Hindlimb muscle (tissue), 1 donor: ENCODE data around the gene GNAZ. TPM values are rescaled to one million over a fixed set of nuclear protein-coding genes. Genes with fewer than 3 reads are reported as not detected.
A peak's percentile ranks its signal among the peaks of the same experiment; 100 is the strongest.

Experiments used
- DNase-seq: peaks from one replicate; pipeline ENCODE4 v3.0.0-alpha.2; 2013
- polyA plus RNA-seq: library from polyadenylated mRNA; unstranded; fragments of 120-200 nt; gene quantifications from one replicate; pipeline ENCODE4 v1.2.1, GENCODE V29; 2013; ENCODE audit not compliant: insufficient read length

The GNAZ gene
- polyA plus RNA-seq, 1 donor, result 3.4 TPM

- DNase-seq, result no peak
Measured at GRCh38 chr22:23064381-23065068, 5.8 kb upstream of the GNAZ start.

- no peak for DNase-seq
Measured at GRCh38 chr22:23065069-23065451, 5.3 kb upstream of the GNAZ start.

GRCh38 chr22:23065495-23066122, 4.7 kb upstream of the GNAZ start:
- DNase-seq, result no peak

- no peak for DNase-seq
Measured at GRCh38 chr22:23066200-23067022, 3.9 kb upstream of the GNAZ start.

- DNase-seq, result no peak
Measured at GRCh38 chr22:23067023-23067650, 3.2 kb upstream of the GNAZ start.

GRCh38 chr22:23067691-23068090, 2.6 kb upstream of the GNAZ start:
- DNase-seq, result no peak

- no peak for DNase-seq
Measured at GRCh38 chr22:23068096-23068831, 2.1 kb upstream of the GNAZ start.

GRCh38 chr22:23068832-23069385, 1.4 kb upstream of the GNAZ start:
- no peak for DNase-seq

GRCh38 chr22:23069502-23070357, 589 bp upstream of the GNAZ start:
- DNase-seq, result peak; percentile 88

GRCh38 chr22:23071230-23072076, 1.1 kb downstream of the GNAZ start:
- no peak for DNase-seq

- no peak for DNase-seq
Measured at GRCh38 chr22:23072077-23072910, 2.0 kb downstream of the GNAZ start.

GRCh38 chr22:23072911-23073491, 2.7 kb downstream of the GNAZ start:
- no peak for DNase-seq

GRCh38 chr22:23073526-23074229, 3.4 kb downstream of the GNAZ start:
- no peak for DNase-seq

GRCh38 chr22:23074451-23074850, 4.1 kb downstream of the GNAZ start:
- DNase-seq, result no peak

GRCh38 chr22:23075050-23075449, 4.7 kb downstream of the GNAZ start:
- DNase-seq, result no peak

- DNase-seq, result no peak
Measured at GRCh38 chr22:23075525-23076216, 5.4 kb downstream of the GNAZ start.

GRCh38 chr22:23076896-23077572, 6.7 kb downstream of the GNAZ start:
- DNase-seq, result no peak
